HG03442 (cell line): ENCODE results near the gene VCAN.

Experiments used
- ATAC-seq: cut with Tn5 transposase; IDR thresholded peaks from one replicate; pipeline ENCODE4 v1.9.1; 2021; ENCODE audit warnings: mild to moderate bottlenecking, moderate library complexity; ENCODE audit not compliant: unreplicated experiment

The VCAN gene

GRCh38 chr5:83528439-83528769 lies 56.9 kb downstream of the VCAN start:
- no peak for ATAC-seq

- no peak for ATAC-seq
Measured at GRCh38 chr5:83530193-83530592, 58.6 kb downstream of the VCAN start.

DNA sequence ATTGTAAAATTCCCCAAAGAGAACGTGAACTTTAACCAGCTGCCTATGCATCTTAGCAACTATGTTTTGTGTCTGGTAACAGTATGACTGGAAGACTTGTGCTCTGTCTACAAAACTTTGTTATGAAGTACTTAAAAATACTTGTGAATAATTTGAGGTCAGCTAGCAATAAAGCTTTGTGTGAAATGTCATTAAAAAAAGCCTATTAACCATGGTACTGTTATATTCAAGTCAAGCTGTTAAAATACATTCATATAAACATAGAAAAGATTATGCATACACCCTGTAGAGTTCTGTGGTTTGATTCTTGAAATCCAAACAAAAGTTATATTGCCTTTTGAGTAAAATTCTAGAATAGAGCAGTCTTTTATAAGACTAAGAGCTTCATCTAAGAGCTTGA lies 60.1 kb downstream of the VCAN start:
- ATAC-seq, result no peak

- ATAC-seq, result peak; percentile 75
Measured at GRCh38 chr5:83538786-83539462, 67.4 kb downstream of the VCAN start.

DNA sequence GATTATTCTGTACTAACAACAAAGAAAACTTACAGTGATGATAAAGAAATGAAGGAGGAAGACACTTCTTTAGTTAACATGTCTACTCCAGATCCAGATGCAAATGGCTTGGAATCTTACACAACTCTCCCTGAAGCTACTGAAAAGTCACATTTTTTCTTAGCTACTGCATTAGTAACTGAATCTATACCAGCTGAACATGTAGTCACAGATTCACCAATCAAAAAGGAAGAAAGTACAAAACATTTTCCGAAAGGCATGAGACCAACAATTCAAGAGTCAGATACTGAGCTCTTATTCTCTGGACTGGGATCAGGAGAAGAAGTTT lies 67.9 kb downstream of the VCAN start:
- no peak for ATAC-seq

DNA sequence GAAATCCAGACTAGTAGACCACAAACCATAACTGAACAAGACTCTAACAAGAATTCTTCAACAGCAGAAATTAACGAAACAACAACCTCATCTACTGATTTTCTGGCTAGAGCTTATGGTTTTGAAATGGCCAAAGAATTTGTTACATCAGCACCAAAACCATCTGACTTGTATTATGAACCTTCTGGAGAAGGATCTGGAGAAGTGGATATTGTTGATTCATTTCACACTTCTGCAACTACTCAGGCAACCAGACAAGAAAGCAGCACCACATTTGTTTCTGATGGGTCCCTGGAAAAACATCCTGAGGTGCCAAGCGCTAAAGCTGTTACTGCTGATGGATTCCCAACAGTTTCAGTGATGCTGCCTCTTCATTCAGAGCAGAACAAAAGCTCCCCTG lies 68.6 kb downstream of the VCAN start:
- no peak for ATAC-seq

DNA sequence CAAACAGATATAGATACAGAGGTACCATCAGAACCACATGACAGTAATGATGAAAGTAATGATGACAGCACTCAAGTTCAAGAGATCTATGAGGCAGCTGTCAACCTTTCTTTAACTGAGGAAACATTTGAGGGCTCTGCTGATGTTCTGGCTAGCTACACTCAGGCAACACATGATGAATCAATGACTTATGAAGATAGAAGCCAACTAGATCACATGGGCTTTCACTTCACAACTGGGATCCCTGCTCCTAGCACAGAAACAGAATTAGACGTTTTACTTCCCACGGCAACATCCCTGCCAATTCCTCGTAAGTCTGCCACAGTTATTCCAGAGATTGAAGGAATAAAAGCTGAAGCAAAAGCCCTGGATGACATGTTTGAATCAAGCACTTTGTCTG lies 69.2 kb downstream of the VCAN start:
- no peak for ATAC-seq

GRCh38 chr5:83542839-83543238 lies 71.3 kb downstream of the VCAN start:
- no peak for ATAC-seq

GRCh38 chr5:83543898-83544297 lies 72.4 kb downstream of the VCAN start:
- ATAC-seq, result no peak

DNA sequence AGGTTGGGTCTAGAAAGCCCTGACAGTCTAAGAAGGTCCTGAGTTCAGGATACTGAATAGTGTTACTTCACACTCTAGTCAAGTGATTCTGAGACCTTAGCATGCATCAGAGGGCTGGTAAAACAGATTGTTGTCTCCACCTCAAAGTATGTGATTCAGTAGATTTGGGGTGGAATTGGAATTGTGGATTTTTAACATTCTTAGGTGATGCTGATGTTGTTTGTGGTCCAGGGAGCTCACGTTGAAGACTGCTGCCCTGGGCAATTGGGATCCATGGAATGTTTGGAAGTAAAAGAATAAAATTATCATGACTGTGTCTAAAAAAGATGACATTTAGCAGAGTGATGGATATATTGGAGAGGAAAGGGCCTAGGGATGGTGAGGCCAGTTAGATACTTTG lies 75.6 kb downstream of the VCAN start:
- no peak for ATAC-seq

DNA sequence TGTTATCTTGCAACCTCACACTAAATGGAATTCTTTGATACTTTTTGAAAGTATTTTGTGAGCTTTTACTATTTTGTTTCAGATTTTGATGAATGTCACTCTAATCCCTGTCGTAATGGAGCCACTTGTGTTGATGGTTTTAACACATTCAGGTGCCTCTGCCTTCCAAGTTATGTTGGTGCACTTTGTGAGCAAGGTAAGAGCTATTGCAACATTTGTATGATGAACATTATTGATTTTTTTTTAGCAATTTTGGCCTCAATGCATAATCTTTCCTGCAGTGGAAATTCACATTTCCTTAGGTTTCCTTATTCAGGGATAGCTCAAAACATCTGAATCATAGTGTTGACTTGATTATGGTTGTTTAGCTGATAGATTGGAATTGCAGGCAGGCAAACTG lies 76.3 kb downstream of the VCAN start:
- ATAC-seq, result no peak

GRCh38 chr5:83548581-83548980 lies 77.0 kb downstream of the VCAN start:
- no peak for ATAC-seq

GRCh38 chr5:83549076-83549475 lies 77.5 kb downstream of the VCAN start:
- no peak for ATAC-seq

DNA sequence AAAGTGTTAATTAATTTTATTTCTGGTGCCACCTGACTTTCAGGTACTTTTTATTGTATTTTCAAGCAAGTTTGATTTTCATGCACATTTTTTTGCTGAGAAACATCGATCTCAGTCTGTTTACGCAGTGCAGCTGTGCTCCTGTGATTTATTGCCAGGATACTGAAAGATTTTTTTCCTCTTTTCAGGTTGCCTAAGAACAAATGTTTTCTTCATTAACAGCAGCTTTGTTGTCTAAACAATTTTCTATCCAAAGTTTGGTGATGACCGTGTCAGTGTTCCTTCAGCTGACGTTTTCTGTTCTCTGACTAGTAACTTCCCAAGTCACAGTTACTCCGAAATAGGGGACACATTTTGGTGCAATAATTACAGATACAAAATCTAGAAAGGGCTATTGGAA lies 78.1 kb downstream of the VCAN start:
- ATAC-seq, result no peak

GRCh38 chr5:83551821-83552220 lies 80.3 kb downstream of the VCAN start:
- ATAC-seq, result no peak

DNA sequence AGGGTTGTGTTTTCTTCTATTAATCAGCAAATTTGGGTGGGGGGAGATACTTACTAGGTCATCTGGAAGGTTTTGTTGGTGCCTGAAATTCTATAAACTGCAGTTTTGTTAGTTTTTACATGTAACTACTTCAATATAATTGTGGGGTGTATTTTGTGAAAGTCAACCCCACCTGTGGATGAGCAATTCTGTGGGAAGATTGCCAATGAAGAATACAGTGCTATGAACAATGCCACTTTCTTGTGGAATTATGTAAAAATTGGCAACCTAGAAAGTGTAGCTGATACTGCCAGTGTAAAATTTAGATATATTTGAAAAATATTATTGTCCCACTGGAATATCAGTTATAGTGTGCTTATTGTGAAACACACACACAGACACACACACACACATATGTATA lies 80.7 kb downstream of the VCAN start:
- ATAC-seq, result no peak

DNA sequence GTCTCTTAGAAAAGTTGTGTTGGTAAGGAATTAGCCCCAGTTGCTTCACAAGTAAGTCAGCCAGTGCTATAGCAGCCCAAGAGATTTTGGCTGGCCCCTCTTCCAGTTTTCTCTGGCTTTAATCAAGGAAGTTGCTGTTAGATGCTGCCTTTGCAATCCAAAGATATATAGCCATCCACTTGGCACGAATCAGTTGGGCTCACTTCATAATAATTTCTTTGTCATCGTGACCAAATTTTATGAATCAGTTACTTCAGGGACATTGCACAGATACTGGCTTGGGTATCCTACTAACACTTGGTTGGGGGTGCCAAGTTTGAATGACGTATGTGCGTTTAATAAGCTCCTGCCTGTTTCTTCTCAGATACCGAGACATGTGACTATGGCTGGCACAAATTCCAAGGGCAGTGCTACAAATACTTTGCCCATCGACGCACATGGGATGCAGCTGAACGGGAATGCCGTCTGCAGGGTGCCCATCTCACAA lies 81.5 kb downstream of the VCAN start:
- ATAC-seq, result no peak

- ATAC-seq, result no peak
Measured at GRCh38 chr5:83554133-83554532, 82.6 kb downstream of the VCAN start.

DNA sequence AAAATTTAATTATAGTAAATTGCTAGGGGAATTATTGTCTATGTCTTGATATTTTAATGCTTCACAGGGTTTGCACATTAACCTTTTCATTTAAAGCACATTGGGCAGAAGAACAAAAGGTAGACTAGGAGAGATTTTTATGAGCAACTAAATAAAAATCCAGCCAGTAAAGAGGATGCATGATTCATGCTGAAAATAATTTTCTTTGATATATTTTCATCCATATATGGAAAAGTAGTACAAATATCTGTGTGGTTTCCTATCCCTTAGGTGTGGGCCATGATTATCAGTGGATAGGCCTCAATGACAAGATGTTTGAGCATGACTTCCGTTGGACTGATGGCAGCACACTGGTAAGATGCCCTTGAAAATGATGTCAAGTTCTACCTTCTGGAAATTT lies 83.1 kb downstream of the VCAN start:
- no peak for ATAC-seq

DNA sequence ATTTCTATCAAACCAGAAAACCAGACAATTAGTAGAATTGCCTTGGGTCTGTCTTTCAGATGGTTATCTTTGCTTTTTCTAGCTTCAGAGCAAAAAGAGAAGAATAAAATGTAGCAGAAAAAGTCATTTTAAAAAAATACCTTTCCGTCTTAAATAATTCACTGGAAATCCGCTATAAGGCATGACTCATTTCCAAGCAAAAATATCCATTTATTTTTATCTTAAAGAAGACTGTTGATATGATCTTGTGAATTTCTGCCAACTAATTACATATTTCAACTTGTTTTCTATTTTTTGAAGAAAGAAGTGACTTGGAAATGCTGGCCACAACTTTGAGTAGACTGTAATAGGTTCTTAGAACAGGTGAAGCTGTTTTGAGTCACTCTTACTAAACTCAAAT lies 83.7 kb downstream of the VCAN start:
- ATAC-seq, result no peak

- ATAC-seq, result peak; percentile 81
Measured at GRCh38 chr5:83556190-83556589, 84.6 kb downstream of the VCAN start.

DNA sequence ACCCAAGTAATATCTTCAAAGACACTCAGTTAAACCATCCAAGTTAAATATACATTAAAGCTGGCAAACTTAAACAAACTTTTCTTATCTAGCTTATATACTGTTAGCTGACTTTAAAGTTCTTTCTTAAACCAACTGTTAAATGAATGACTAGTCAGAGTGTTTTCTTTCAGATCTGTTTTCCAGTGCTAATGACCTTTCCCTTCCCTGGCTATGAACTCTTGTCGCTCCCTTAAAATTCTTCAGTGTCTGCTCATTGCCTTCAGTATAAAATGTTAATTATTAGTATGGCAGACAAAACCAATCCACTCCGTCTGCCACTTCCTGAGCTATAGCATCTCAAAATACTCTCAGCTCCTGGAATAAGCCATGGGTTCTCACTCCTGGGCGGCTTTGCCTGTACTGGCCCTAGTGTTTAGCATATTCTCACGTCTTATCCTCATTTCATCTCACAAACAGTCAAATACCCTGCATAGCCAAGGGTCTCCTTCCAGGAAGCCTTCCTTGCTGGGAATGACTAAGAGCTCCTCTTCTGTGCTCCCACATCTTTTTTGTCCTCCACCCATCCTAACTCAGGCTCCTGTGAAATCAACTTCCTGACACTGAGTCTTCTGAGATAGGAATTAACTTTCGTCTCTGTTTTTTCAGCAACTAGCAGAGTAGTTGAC lies 87.7 kb downstream of the VCAN start:
- no peak for ATAC-seq

DNA sequence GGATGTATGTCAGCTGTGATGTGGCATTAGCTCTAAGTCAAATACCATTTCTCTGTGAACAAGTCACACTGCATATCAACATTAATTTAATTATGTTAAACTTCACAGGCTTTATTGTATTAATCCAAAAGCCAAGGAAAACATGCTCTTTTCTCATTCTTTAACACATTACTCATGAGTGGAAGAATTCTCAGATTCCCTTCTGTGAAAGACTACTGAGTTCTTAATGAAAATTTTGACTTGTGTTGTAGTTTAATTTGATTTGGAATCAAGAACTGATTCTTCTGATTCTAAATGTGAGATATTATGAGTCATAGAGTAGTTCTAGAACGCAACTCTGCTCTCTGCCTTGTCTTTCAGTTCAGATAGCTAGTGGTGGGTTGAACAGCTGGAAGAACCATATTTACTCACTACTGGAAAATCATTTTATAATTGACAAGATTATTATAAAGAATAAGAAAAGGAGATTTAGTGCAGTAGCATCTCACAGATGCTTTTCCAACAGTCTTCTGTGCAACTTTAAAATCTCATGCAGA lies 90.6 kb downstream of the VCAN start:
- ATAC-seq, result no peak
